HCT116 (cell line): ENCODE data around the gene AVEN. TPM values are rescaled to one million over a fixed set of nuclear protein-coding genes. Genes with fewer than 3 reads are reported as not detected.

ENCODE experiments used
- ATAC-seq: fragments of 200-7000 bp; cut with Tn5 transposase; 2 replicates; pipeline ENCODE4 v1.9.1; 2020; ENCODE audit warnings: mild to moderate bottlenecking, moderate library complexity
- BruUV-seq: library from RNA; stranded (reverse); fragments of 400-500 nt; replicated peaks from 2 replicates; lab custom pipeline; 2021; lab: Mats Ljungman, UMichigan
- CTCF ChIA-PET: fragments of 300-600 bp; sonication (Branson Sonifier 250); formaldehyde crosslinking; loops from one replicate; lab custom pipeline; 2021; ENCODE audit warnings: antibody characterized with exemption; lab: Charles Lee
- POLR2A ChIA-PET: fragments of 300-600, 350-600 bp; sonication (Branson Sonifier 250); formaldehyde crosslinking; loops from one replicate; lab custom pipeline; 2021; ENCODE audit warnings: antibody characterized with exemption; lab: Charles Lee
- RAD21 ChIA-PET, 2 experiments: fragments of 300-600 bp; sonication (Branson Sonifier 250); formaldehyde crosslinking; loops; one replicate each; lab custom pipeline; 2023; ENCODE audit warnings: low total read pairs in 2 of 2; ENCODE audit not compliant: uncharacterized antibody in 2 of 2, unreplicated experiment in 2 of 2, low non-redundant PET in 1 of 2; lab: Charles Lee
- DNase-seq: peaks from one replicate; pipeline ENCODE4 v3.0.0-alpha.2; 2010; ENCODE audit warnings: low read depth, low spot score
- H2AFZ ChIP-seq: fragments of 200-600 bp; shearing (Covaris generic), sonication (generic); 2 replicates; pipeline ENCODE4 v1.6.1; 2017; ENCODE audit warnings: low read depth, mixed run types, mixed read lengths, antibody characterized with exemption, low read length; ENCODE audit not compliant: poor library complexity, severe bottlenecking
- H3K27ac ChIP-seq: 2 replicates; pipeline ENCODE4 v1.5.1; 2012; ENCODE audit warnings: low read depth, low read length
- H3K27me3 ChIP-seq: fragments of 200-600 bp; sonication (generic); 2 replicates; pipeline ENCODE4 v1.6.1; 2016; ENCODE audit warnings: mixed run types, low read length, mixed read lengths; ENCODE audit not compliant: insufficient read depth
- H3K36me3 ChIP-seq, 2 experiments: fragments of 200-500 bp in 1 of 2; fragments of 200-600 bp in 1 of 2; sonication (Bioruptor generic) in 1 of 2; sonication (generic) in 1 of 2; 2 replicates each; pipeline versions ENCODE4 v1.5.1 to v1.6.1; 2014 to 2016; ENCODE audit warnings: low read length in 2 of 2, inconsistent platforms in 1 of 2, mixed read lengths in 1 of 2, mixed run types in 1 of 2; ENCODE audit not compliant: insufficient read depth in 2 of 2, control insufficient read depth in 1 of 2
- H3K4me1 ChIP-seq, 2 experiments: fragments of 200-600 bp in 1 of 2; sonication (generic) in 1 of 2; 2 replicates each; pipeline versions ENCODE4 v1.5.1 to v1.6.1; 2012 to 2017; ENCODE audit warnings: low read length in 2 of 2, inconsistent platforms in 1 of 2, mild to moderate bottlenecking in 1 of 2, mixed read lengths in 1 of 2, mixed run types in 1 of 2, moderate library complexity in 1 of 2; ENCODE audit not compliant: insufficient read depth in 2 of 2, control insufficient read depth in 1 of 2
- H3K4me2 ChIP-seq: fragments of 200-600 bp; sonication (generic); 2 replicates; pipeline ENCODE4 v1.6.1; 2017; ENCODE audit warnings: mixed run types, low read length, mixed read lengths
- H3K4me3 ChIP-seq, 2 experiments: fragments of 200-600 bp in 1 of 2; sonication (generic) in 1 of 2; replicated peaks in 1 of 2; 2 replicates each; pipeline ENCODE4 v1.5.1; 2011 to 2016; ENCODE audit warnings: low read length in 2 of 2, control low read depth in 1 of 2, low read depth in 1 of 2, mild to moderate bottlenecking in 1 of 2, mixed read lengths in 1 of 2, mixed run types in 1 of 2
- H3K79me2 ChIP-seq: fragments of 200-600 bp; sonication (generic); 2 replicates; pipeline ENCODE4 v1.6.1; 2017; ENCODE audit warnings: mild to moderate bottlenecking, mixed run types, low read length, moderate library complexity, mixed read lengths; ENCODE audit not compliant: insufficient read depth
- H3K9ac ChIP-seq: fragments of 200-600 bp; sonication (generic); 2 replicates; pipeline ENCODE4 v1.6.1; 2016; ENCODE audit warnings: low read length, mixed read lengths
- H3K9me2 ChIP-seq: fragments of 200-600 bp; sonication (generic), shearing (Covaris generic); 2 replicates; pipeline ENCODE4 v1.6.1; 2017; ENCODE audit warnings: mixed run types, mild to moderate bottlenecking, moderate library complexity; ENCODE audit not compliant: insufficient read depth
- H3K9me3 ChIP-seq, 2 experiments: fragments of 200-500 bp in 1 of 2; fragments of 200-600 bp in 1 of 2; sonication (Bioruptor generic) in 1 of 2; sonication (generic) in 1 of 2; 2 replicates each; pipeline ENCODE4 v1.6.1; 2014 to 2017; ENCODE audit warnings: low read length in 2 of 2, mixed read lengths in 2 of 2, inconsistent platforms in 1 of 2, low read depth in 1 of 2, mild to moderate bottlenecking in 1 of 2, mixed run types in 1 of 2, moderate library complexity in 1 of 2; ENCODE audit not compliant: control insufficient read depth in 1 of 2, insufficient read depth in 1 of 2
- H4K20me1 ChIP-seq: fragments of 200-600 bp; sonication (generic), shearing (Covaris generic); 2 replicates; pipeline ENCODE4 v1.6.1; 2017; ENCODE audit warnings: mixed run types, mild to moderate bottlenecking, moderate library complexity; ENCODE audit not compliant: insufficient read depth
- CBX3 ChIP-seq: IDR thresholded peaks from 2 replicates; pipeline ENCODE4 v1.6.1; 2012; ENCODE audit warnings: low read depth
- ELF1 ChIP-seq: IDR thresholded peaks from 2 replicates; pipeline ENCODE4 v1.6.1; 2012; ENCODE audit warnings: low read depth, borderline replicate concordance
- EZH2phosphoT487 ChIP-seq: fragments of 200-600 bp; IDR thresholded peaks from 2 replicates; pipeline ENCODE4 v1.6.1; 2018; ENCODE audit warnings: antibody characterized with exemption, borderline replicate concordance
- JUND ChIP-seq: IDR thresholded peaks from 2 replicates; pipeline ENCODE4 v1.6.1; 2012
- TCF7L2 ChIP-seq: IDR thresholded peaks from 2 replicates; pipeline ENCODE4 v1.7.0; 2011; ENCODE audit warnings: borderline replicate concordance, inconsistent platforms; ENCODE audit not compliant: insufficient read depth, insufficient read length; ENCODE audit errors: extremely low read depth
- YY1 ChIP-seq: IDR thresholded peaks from 2 replicates; pipeline ENCODE4 v1.6.1; 2011; ENCODE audit warnings: low read length, low read depth, moderate library complexity, mild to moderate bottlenecking; ENCODE audit not compliant: insufficient replicate concordance; ENCODE audit errors: extremely low read depth
- ZBTB33 ChIP-seq: IDR thresholded peaks from 2 replicates; pipeline ENCODE4 v1.6.1; 2011; ENCODE audit warnings: mild to moderate bottlenecking, low read length, moderate library complexity; ENCODE audit not compliant: insufficient replicate concordance; ENCODE audit errors: extremely low read depth
- intact Hi-C: fragments of 100-400 bp; cut with micrococcal nuclease; formaldehyde crosslinking; loops from 2 replicates; pipeline ENCODE4 v1.10.0; 2022
- total RNA-seq: library from RNA; stranded (reverse); gene quantifications from one replicate; pipeline ENCODE4 v1.2.1, GENCODE V29; 2021; ENCODE audit not compliant: unreplicated experiment
- TF ChIP-seq, protein P1 (sequence below), 3 experiments: fragments of 200-600 bp in 1 of 3; sonication (generic) in 1 of 3; IDR thresholded peaks in 2 of 3; conservative IDR thresholded peaks in 1 of 3; 2 replicates each; pipeline ENCODE4 v1.5.1; 2012 to 2017; ENCODE audit warnings: low read depth in 2 of 3, low read length in 2 of 3, antibody characterized with exemption in 1 of 3, borderline replicate concordance in 1 of 3, control low read depth in 1 of 3, mild to moderate bottlenecking in 1 of 3, mixed read lengths in 1 of 3, mixed run types in 1 of 3, moderate library complexity in 1 of 3; ENCODE audit not compliant: insufficient read depth in 1 of 3
- TF ChIP-seq, protein P2 (sequence below): IDR thresholded peaks from 2 replicates; pipeline ENCODE4 v1.6.1; 2012; ENCODE audit warnings: low read depth

The AVEN gene
- total RNA-seq, 1 experiment from 2014 or later, result 6.8 TPM

DNA sequence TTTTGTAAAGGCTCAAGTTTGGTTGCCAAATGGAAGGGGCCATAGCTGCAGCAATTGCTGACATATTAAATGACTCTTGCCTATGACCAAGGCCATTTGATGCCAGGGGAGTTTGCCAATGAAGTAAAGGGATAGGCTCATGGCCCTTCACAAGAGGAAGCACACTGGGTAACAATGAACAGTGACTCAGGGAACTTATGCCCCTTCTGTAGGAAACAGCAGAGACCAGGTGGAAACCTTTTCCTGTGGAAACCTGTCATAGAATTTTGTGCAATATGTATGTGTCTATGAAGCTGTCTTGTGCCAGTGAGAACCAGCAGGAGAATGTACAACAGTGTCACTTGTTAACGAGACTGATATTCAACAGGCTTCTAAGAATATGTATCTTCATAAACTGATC lies 25.4 kb upstream of the AVEN start:
- no TSS peak for BruUV-seq
- H3K9ac ChIP-seq, result no peak overlapping the region
- POLR2A ChIA-PET, result no interaction called here

DNA sequence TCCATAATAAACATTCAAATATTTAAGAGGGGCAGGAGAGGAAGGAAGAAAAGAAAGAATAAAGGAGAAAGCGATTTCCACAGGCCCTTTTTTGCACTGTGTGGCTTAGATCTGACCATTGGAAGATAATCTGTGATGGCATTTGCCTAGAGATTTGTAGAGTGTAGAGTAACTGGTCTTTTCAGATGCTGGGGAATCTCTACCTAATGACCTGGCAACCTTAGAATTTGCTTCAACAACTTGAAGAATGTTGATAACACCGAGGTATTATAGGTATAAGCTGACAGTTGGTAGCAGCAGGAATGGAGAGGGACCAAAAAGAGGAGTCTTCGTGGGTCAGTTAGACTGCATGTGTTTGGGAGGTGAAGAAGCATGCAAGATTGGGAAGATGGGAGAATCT lies 20.9 kb upstream of the AVEN start:
- Histone ChIP-seq H3K9ac (no peak overlapping the region), H3K9me2 (no peaks in the 10 kb centered on the region), H4K20me1 (no peaks in the 10 kb centered on the region), H3K4me1 (no peaks in the 10 kb centered on the region)
- no TSS peak for BruUV-seq
- no peak for ATAC-seq
- TF ChIP-seq YY1 (no peak), CBX3 (no peak), JUND (no peak), ZBTB33 (no peak), TCF7L2 (no peak), EZH2phosphoT487 (no peak)
- TF ChIP-seq, protein P1, sequence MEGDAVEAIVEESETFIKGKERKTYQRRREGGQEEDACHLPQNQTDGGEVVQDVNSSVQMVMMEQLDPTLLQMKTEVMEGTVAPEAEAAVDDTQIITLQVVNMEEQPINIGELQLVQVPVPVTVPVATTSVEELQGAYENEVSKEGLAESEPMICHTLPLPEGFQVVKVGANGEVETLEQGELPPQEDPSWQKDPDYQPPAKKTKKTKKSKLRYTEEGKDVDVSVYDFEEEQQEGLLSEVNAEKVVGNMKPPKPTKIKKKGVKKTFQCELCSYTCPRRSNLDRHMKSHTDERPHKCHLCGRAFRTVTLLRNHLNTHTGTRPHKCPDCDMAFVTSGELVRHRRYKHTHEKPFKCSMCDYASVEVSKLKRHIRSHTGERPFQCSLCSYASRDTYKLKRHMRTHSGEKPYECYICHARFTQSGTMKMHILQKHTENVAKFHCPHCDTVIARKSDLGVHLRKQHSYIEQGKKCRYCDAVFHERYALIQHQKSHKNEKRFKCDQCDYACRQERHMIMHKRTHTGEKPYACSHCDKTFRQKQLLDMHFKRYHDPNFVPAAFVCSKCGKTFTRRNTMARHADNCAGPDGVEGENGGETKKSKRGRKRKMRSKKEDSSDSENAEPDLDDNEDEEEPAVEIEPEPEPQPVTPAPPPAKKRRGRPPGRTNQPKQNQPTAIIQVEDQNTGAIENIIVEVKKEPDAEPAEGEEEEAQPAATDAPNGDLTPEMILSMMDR (IDR thresholded peaks at IDR 0.05 in 2 of 3, conservative IDR thresholded peaks at IDR 0.05 in 1 of 3; ENCODE audit: borderline replicate concordance in 1 of 3, insufficient read depth in 1 of 3, low read depth in 2 of 3, low read length in 2 of 3), result no peak
- TF ChIP-seq, protein P2, sequence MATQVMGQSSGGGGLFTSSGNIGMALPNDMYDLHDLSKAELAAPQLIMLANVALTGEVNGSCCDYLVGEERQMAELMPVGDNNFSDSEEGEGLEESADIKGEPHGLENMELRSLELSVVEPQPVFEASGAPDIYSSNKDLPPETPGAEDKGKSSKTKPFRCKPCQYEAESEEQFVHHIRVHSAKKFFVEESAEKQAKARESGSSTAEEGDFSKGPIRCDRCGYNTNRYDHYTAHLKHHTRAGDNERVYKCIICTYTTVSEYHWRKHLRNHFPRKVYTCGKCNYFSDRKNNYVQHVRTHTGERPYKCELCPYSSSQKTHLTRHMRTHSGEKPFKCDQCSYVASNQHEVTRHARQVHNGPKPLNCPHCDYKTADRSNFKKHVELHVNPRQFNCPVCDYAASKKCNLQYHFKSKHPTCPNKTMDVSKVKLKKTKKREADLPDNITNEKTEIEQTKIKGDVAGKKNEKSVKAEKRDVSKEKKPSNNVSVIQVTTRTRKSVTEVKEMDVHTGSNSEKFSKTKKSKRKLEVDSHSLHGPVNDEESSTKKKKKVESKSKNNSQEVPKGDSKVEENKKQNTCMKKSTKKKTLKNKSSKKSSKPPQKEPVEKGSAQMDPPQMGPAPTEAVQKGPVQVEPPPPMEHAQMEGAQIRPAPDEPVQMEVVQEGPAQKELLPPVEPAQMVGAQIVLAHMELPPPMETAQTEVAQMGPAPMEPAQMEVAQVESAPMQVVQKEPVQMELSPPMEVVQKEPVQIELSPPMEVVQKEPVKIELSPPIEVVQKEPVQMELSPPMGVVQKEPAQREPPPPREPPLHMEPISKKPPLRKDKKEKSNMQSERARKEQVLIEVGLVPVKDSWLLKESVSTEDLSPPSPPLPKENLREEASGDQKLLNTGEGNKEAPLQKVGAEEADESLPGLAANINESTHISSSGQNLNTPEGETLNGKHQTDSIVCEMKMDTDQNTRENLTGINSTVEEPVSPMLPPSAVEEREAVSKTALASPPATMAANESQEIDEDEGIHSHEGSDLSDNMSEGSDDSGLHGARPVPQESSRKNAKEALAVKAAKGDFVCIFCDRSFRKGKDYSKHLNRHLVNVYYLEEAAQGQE, result no peak
- TF ChIP-seq, all 23 proteins: peak for 0
- H2AFZ ChIP-seq, result no peak overlapping the region
- ChIA-PET POLR2A (no interaction called here), CTCF (interaction anchor here (1.1 to 2.9 kb wide), 2 partner anchors 10 to 150 kb away, joined by 3 to 13 read pairs; partner anchors contain the start of gene KATNBL1), RAD21 (no interaction called here)
- H3K4me2 ChIP-seq, result no peak overlapping the region
- intact Hi-C loops, result loop anchor here (5.0 to 10.0 kb wide), 2 partner anchors 305 to 862 kb away; partner anchors contain the start of gene LPCAT4
- H3K4me3 ChIP-seq, result no peak overlapping the region
- no peaks in the 10 kb centered on the region for H3K36me3 ChIP-seq
- H3K27me3 ChIP-seq, result no peaks in the 10 kb centered on the region
- no peak for DNase-seq
- H3K79me2 ChIP-seq, result no peaks in the 10 kb centered on the region
- no peak overlapping the region for H3K27ac ChIP-seq
- H3K9me3 ChIP-seq, result no peaks in the 10 kb centered on the region

More for the DNA sequence above, 25.4 kb upstream of the AVEN start:
- no peak overlapping the region for H3K4me3 ChIP-seq
- ATAC-seq (no peak), DNase-seq (no peak)
- no peaks in the 10 kb centered on the region for H3K9me2 ChIP-seq
- no peak overlapping the region for H3K27ac ChIP-seq
- TF ChIP-seq ELF1, result no peak
- H3K4me1 ChIP-seq, result no peaks in the 10 kb centered on the region
- H3K27me3 ChIP-seq, result no peaks in the 10 kb centered on the region
- no peaks in the 10 kb centered on the region for H4K20me1 ChIP-seq
- ChIA-PET CTCF (no interaction called here), RAD21 (no interaction called here)
- no peaks in the 10 kb centered on the region for H3K79me2 ChIP-seq
- H2AFZ ChIP-seq, result no peak overlapping the region
- H3K36me3 ChIP-seq, result no peaks in the 10 kb centered on the region
- no peaks in the 10 kb centered on the region for H3K9me3 ChIP-seq
- no peak overlapping the region for H3K4me2 ChIP-seq
- intact Hi-C loops, result loop anchor here (5.0 to 10.0 kb wide), 2 partner anchors 300 to 858 kb away; partner anchors contain the start of gene LPCAT4
